NCI-H146 (cell line): ENCODE results near the gene RAB11B.
"Not testable (repeated sequence)": the region's sequence is repeated elsewhere in the genome, so short reads cannot be mapped to it uniquely, and the experiment has no call there.

Source experiments
- DNase-seq: peaks from one replicate; lab custom pipeline; 2025; lab: John Stamatoyannopoulos, UW

Gene RAB11B

GRCh38 chr19:8389891-8390616, at the start of gene RAB11B:
Gene RAB11B, plus strand, starts transcription at chr19:8390360. Its CDS starts 57 bp downstream, at chr19:8390417.
- peak; percentile 99 for DNase-seq

DNA sequence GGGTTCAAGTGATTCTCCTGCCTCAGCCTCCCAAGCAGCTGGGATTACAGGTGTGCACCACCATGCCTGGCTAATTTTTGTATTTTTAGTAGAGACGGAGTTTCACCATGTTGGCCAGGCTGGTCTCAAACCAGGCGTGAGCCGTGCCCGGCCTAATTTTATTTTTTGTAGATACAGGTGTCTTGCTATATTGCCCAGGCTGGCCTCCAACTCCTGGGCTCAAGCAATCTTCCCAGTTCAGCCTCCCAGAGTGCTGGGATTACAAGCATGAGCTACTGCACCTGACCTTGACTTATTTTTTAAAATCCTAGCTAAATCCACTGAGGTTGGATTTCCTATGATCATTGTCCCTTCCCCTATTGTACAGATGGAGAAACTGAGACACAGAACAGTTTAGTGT, 48.7 kb upstream of the RAB11B start:
- not testable (repeated sequence) for DNase-seq

DNA sequence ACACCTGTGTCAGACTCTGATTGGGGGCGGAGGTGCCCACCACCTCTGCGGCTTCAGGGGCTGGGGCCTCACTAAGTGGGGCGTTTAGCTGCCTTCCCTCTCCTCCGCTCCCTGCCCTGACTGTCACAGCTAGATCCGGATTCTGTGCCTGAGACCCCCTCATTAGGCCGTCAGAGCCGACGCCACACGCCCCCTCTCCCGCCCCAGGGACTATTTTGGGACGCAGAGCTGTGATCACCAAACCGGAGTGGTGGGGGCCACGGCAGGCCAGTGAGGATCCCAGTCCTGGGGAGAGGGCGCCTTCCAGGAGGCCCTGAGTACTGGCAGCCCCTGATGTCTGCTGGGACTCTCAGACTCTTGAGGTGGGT, 47.9 kb upstream of the RAB11B start:
- no peak for DNase-seq

- peak; percentile 89 for DNase-seq
Measured at GRCh38 chr19:8342684-8343482, 47.3 kb upstream of the RAB11B start, which contains the start of gene KANK3. Gene KANK3, minus strand, starts transcription at chr19:8343262. Its CDS starts 5,434 bp downstream, at chr19:8337828.

- DNase-seq, result no peak
Measured at GRCh38 chr19:8343483-8343844, 46.7 kb upstream of the RAB11B start.

DNA sequence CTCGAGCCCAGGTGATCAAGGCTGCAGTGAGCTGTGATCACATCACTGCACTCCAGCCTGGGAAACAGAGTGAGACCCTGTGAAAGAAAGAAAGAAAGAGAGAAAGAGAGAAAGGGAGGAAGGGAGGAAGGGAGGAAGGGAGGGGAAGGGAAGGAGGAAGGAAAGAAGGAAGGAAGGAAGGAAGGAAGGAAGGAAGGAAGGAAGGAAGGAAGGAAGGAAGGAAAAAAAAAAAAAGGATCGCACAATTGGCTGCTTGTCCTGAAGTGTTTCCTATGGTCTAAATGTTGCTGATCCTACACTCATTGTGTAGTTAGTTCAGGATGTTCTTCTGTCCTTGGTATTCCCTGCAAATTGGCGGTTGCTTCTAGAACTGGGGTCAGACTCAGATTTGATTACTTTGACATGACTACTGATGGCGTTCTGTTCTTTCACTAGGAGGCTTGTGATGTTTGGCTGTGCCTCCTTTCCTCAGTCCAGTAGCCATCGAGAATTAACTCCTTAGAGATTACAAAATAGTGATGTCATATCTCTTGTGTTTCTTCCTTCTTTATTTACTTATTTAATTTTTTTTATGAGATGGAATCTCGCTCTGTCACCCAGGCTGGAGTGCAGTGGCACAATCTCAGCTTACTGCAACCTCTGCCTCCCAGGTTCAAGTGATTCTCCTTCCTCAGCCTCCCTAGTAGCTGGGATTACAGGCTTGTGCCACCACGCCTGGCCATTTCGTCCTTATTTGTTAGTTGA, 40.4 kb upstream of the RAB11B start:
- DNase-seq, result not testable (repeated sequence)

DNA sequence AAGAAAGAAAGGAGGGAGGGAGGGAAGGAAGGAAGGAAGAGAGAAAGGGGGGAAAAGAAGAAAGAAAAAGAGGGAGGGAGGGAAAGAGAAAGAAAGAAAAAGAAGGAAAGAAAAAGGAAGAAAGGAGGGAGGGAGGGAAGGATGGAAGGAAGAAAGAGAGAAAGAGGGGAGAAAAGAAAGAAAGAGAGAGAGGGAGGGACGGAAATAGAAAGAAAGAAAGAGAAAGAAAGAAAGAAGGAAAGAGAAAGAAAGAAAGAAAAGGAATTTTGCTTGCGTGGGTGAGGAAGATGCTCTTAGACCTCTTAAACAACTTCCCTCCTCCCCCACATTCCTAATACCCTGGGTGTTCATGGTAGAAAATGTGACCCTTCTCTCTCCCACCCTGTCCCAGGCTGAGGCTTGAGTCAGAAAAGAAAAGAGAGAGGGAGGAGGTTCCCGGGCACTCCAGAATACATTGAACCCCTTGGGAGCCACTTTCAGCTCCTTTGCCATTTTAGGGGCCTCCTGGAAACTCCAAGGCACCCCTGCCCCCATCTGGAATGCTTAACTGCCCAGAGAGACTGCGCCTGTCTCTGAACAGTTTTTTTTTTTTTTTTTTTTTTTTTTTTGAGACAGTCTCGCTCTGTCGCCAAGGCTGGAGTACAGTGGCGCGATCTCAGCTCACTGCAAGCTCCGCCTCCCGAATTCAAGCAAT, 37.9 kb upstream of the RAB11B start:
- no peak for DNase-seq

DNA sequence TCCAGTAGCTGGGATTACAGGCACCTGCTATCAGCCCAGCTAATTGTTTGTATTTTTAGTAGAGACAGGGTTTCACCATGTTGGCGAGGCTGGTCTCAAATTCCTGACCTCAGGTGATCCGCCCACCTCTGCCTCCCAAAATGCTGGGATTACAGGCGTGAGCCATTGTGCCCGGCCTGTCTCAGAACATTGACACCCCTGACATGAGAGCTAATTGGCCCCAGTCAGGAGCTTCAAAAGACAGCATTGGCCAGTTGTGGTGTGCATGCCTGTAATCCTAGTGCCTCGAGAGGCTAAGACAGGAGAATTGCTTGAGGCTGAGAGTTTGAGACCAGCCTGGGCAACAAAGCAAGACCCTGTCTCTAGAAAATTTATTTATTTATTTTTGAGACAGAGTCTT, 37.3 kb upstream of the RAB11B start:
- DNase-seq, result not testable (repeated sequence)

- no peak for DNase-seq
Measured at GRCh38 chr19:8355631-8356402, 34.3 kb upstream of the RAB11B start.

GRCh38 chr19:8357007-8357521, 33.1 kb upstream of the RAB11B start:
- peak; percentile 21 for DNase-seq

DNA sequence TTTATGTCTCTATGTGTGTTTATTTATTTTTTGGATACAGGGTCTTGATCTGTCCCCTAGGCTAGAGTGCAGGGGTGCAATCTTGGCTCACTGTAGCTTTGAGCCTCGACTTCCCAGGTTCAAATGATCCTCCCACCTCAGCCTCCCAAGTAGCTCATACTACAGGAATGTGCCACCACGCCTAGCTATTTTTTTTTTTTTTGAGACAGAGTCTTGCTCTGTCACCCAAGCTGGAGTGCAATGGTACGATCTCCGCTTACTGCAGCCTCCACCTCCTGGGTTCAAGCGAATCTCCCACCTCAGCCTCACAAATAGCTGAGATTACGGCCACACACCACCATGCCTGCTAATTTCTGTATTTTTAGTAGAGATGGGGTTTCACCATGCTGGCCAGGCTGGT, 31.2 kb upstream of the RAB11B start:
- DNase-seq, result no peak

GRCh38 chr19:8360196-8360595, 30.0 kb upstream of the RAB11B start:
- DNase-seq, result no peak

DNA sequence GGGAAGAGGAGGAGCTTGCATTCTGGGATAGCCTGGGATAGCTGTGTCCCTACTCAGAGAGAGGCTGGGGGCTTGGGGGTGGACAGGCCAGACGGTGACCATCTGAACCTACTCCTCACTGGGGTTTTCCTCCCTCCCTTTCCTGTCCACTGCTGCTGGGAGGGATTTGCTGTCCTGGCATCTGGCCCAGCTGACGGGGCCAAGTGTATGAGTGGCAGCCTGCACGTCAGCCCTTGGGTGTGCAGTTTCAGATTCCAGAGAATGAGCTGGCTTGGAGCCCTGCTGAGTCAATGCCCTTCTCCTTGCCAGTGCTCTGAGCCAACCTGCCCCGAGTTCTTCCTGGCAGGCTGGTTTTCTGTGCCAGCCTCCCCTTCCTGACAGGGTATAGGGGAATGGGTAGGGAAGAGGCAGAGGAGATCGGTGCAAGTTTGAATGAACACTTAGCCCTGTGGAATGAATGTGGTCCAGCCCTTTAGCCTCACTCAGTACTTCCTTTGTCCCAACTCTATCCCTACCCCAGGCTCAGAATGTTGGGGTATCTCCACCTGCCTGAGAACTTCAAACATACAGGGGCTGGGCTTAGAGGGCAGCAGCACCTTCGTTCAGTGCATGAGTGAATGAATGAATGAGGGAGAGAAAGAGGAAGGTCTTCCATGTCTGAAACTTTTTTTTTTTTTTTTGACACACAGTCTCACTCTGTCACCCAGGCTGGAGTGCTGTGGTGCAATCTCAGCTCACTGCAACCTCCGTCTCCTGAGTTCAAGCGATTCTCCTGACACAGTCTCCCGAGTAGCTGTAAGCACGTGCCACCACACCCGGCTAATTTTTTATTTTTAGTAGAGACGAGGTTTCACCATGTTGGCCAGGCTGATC, 28.0 kb upstream of the RAB11B start:
- DNase-seq, result peak; percentile 11

GRCh38 chr19:8363803-8364771, 26.1 kb upstream of the RAB11B start, which contains the start of gene ANGPTL4:
Gene ANGPTL4, plus strand, starts transcription at chr19:8364155. Its CDS starts 167 bp downstream, at chr19:8364322.
- peak; percentile 28 for DNase-seq

- DNase-seq, result no peak
Measured at GRCh38 chr19:8366121-8366581, 24.0 kb upstream of the RAB11B start.

DNA sequence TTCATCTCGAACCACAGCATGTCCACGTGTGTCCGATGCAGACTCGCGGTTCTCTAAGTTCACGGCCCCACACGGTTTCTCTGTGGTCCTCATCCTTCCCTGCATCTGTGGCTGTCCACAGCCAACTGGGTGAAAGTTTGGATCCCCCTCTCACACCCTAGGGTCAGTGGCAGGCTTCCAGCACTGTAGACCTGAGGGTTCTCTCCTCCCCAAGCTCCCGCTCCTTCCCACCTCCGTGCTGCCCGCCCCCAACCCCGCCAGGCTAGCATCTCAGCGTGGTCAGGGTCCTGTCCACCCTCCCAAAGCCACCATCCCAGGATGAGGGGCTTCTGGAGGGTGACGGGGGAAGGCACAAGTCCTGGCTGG, 23.2 kb upstream of the RAB11B start:
- DNase-seq, result no peak

- DNase-seq, result peak; percentile 20
Measured at GRCh38 chr19:8367327-8368001, 22.7 kb upstream of the RAB11B start.
